Lower leg skin (tissue), 4 donors: ENCODE results near the gene NDUFA7. TPM values are rescaled to one million over a fixed set of nuclear protein-coding genes. Genes with fewer than 3 reads are reported as not detected.
A peak's percentile ranks its signal among the peaks of the same experiment; 100 is the strongest.

Experiments
- DNase-seq, 2 donors: peaks; one replicate each; pipeline ENCODE4 v3.0.0-alpha.2; 2019; ENCODE audit warnings: low spot score in 2 of 2
- H3K4me3 ChIP-seq: fragments of 200-600 bp; sonication (generic); 2 replicates; pipeline ENCODE4 v1.5.1; 2017; ENCODE audit warnings: mild to moderate bottlenecking, low read depth; ENCODE audit not compliant: poor library complexity, severe bottlenecking
- POLR2A ChIP-seq, 2 donors: fragments of 450-650 bp; IDR thresholded peaks; one replicate each; pipeline ENCODE4 v1.6.1; 2016 to 2017; ENCODE audit warnings: antibody characterized with exemption in 2 of 2, mild to moderate bottlenecking in 1 of 2, moderate library complexity in 1 of 2
- WGBS, 2 donors: methylation state at CpG; one replicate each; pipeline ENCODE4 v1.1.5; 2018; 5-methylcytosine and 5-hydroxymethylcytosine counted together
- intact Hi-C: fragments of 100-400 bp; cut with DNase I; formaldehyde crosslinking; loops from one replicate; pipeline ENCODE4 v1.15.0; 2023; ENCODE audit warnings: low total_unique reads
- total RNA-seq, 4 donors: library from RNA; depleted of rRNA; stranded (reverse); fragments of >200 nt; gene quantifications; one replicate each; pipeline ENCODE4 v1.1.0, GENCODE V29; 2016
- TF ChIP-seq, protein P1 (sequence below), 3 donors: fragments of 450-650 bp; IDR thresholded peaks; one replicate each; pipeline ENCODE4 v1.5.1; 2016; ENCODE audit warnings: antibody characterized with exemption in 3 of 3, mild to moderate bottlenecking in 3 of 3, moderate library complexity in 2 of 3

NDUFA7 gene
- 10 to 100 TPM; 24.5 to 39.5 (median 32.3) TPM for total RNA-seq

DNA sequence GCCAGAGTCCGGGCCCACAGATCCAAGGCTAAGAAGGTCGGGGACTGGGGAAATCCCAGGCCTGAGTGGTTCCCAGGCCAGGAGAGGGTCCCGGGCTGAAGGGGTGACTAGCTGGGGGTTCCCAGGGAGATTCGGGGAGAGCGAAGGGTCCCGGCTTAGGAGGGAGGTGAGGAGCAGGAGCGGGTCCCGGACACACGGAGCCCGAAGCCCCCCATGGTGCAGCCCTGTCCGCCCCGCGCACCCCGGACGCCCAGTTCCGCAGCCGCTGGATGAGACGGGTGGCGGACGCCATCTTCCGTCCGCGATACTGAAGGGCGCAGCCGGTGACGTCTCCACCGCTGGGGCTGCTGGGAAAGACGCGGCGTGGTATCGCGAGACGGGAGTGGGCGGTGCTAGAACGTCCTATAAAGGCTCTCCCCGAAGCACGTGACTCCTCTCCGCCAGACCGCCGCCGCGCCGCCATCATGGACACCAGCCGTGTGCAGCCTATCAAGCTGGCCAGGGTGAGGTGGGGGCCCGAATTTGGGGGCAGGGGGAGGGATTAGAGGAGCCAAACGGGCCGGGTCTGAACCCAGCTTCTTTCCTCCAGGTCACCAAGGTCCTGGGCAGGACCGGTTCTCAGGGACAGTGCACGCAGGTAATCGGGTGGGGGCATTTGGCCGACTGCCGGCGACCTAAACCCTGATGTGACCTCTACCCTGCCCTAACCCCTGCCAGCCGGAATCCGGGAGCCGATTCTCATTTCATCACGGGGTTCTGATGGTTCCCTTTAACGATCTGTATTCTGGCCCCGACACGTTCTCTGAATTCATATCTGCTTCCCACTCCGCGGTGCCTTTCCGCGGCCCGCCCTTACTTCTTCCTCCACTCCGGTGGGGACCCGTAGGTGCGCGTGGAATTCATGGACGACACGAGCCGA lies at the start of gene NDUFA7, which contains the start of gene RPS28:
Gene NDUFA7, minus strand, starts transcription at position 309 of the 919 bp plus-strand sequence. Its CDS starts 17 bp downstream, at position 292.
Gene RPS28, plus strand, starts transcription at position 430 of the 919 bp plus-strand sequence. Its CDS starts 35 bp downstream, at position 465.
- 0 to 1% methylated on average over 35 to 58 of the region's 72 CpGs for WGBS, 2 donors
- TF ChIP-seq, protein P1, sequence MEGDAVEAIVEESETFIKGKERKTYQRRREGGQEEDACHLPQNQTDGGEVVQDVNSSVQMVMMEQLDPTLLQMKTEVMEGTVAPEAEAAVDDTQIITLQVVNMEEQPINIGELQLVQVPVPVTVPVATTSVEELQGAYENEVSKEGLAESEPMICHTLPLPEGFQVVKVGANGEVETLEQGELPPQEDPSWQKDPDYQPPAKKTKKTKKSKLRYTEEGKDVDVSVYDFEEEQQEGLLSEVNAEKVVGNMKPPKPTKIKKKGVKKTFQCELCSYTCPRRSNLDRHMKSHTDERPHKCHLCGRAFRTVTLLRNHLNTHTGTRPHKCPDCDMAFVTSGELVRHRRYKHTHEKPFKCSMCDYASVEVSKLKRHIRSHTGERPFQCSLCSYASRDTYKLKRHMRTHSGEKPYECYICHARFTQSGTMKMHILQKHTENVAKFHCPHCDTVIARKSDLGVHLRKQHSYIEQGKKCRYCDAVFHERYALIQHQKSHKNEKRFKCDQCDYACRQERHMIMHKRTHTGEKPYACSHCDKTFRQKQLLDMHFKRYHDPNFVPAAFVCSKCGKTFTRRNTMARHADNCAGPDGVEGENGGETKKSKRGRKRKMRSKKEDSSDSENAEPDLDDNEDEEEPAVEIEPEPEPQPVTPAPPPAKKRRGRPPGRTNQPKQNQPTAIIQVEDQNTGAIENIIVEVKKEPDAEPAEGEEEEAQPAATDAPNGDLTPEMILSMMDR (IDR thresholded peaks at IDR 0.05): peak in 1 of 3 donors; percentile 7
- TF ChIP-seq POLR2A (IDR thresholded peaks at IDR 0.05): peak in 1 of 2 donors; percentile 74
- peak within 1 kb of the TSS; percentile 87 for H3K4me3 ChIP-seq
- DNase-seq: peak; percentile 95 to 100
- intact Hi-C loops: loop anchor here (10.0 kb wide), 1 partner anchor 57 kb away; no protein-coding TSS in a partner anchor

DNA sequence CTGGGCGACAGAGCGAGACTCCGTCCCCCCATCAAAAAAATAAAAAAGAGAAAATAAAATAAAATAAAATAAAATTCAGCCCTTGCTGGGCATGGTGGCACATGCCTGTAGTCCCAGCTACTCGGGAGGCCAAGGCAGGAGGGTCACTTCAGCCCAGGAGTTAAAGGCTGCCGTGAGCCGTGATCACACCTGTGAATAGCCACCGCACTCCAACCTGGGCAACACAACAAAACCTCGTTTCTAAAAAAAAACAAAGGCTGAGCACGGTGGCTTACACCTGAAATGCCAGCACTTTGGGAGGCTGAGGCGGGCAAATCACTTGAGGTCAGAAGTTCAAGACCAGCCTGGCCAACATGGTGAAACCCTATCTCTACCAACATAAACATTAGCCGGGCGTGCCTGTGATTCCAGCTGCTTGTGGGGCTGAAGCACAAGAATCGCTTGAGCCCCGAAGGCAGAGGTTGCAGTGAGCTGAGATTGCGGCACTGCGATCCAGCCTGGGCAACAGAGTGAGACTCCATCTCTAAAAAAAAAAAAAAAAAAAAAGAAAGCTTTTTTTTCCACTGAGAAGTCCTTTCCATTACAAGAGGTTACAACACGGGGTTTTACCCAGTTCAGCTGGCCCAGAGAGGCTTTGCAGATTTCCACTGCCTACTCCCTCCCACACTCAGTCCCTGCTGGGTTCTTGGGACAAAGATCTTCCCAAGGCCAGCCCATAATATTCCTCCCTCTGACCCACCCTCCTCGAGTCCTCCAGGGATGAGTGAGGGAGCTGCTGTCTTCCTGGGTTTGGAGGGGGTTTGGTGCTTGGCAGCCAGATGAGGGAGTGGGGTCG lies 49.2 kb upstream of the NDUFA7 start:
- intact Hi-C loops: no loop called here
- TF ChIP-seq POLR2A (IDR thresholded peaks at IDR 0.05): no peak
- TF ChIP-seq, protein P1 (IDR thresholded peaks at IDR 0.05): no peak
- H3K4me3 ChIP-seq: no peak overlapping the region
- WGBS, 2 donors: 81 to 82% methylated on average over 18 to 19 of the region's 19 CpGs
- no peak for DNase-seq

DNA sequence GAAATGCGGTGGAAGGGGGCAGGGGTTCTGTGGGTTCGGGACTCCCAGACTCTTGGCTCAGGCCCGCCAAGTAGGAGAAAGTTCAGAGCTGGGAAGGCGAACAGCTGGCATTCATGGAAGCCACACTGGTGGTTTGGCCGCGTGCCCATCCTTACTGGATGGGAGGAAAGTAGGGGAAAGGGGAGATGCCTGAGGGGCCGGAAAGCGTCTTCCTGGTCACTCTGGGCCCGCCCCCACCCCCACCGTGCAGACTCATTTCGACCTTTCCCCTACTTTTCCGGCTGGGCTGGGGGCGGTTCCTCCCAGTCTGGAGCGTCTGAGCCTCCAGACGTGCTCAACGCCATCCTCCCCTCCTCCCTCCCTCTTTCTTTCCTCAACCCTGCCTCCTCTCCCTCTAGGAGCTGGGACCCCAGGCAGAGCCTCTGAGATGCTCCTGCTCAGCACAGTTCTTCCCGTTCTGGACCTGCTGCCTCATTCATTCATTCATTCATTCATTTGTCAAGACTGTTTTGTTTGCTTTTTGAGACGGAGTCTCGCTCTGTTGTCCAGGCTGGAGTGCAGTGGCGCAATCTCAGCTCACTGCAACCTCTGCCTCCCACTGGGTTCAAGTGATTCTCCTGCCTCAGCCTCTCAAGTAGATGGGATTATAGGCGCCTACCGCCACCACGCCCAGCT lies 46.3 kb upstream of the NDUFA7 start:
- H3K4me3 ChIP-seq: no peak overlapping the region
- WGBS, 2 donors: 19 to 22% methylated on average over 23 of the region's 23 CpGs
- intact Hi-C loops: no loop called here
- peak; percentile 75 to 97 for DNase-seq
- TF ChIP-seq POLR2A (IDR thresholded peaks at IDR 0.05): no peak
- TF ChIP-seq, protein P1 (IDR thresholded peaks at IDR 0.05): no peak

DNA sequence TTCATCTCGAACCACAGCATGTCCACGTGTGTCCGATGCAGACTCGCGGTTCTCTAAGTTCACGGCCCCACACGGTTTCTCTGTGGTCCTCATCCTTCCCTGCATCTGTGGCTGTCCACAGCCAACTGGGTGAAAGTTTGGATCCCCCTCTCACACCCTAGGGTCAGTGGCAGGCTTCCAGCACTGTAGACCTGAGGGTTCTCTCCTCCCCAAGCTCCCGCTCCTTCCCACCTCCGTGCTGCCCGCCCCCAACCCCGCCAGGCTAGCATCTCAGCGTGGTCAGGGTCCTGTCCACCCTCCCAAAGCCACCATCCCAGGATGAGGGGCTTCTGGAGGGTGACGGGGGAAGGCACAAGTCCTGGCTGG lies 45.8 kb upstream of the NDUFA7 start:
- no peak for DNase-seq
- WGBS, 2 donors: 63 to 65% methylated on average over 13 of the region's 13 CpGs

More for the DNA sequence above, 45.8 kb upstream of the NDUFA7 start:
- H3K4me3 ChIP-seq: no peak overlapping the region
- TF ChIP-seq POLR2A (IDR thresholded peaks at IDR 0.05): no peak
- TF ChIP-seq, protein P1 (IDR thresholded peaks at IDR 0.05): no peak
- intact Hi-C loops: no loop called here
